Peyer's patch (tissue), 4 donors: ENCODE results near the gene A1CF.

ENCODE experiments used
- CTCF ChIP-seq, 6 experiments: fragments of 450-650 bp in 4 of 6; fragments of 200-600 bp in 2 of 6; sonication (generic) in 1 of 6; IDR thresholded peaks; one replicate each; pipeline ENCODE4 v1.5.1; 2017 to 2019; ENCODE audit warnings: antibody characterized with exemption in 6 of 6, mild to moderate bottlenecking in 3 of 6, moderate library complexity in 1 of 6
- POLR2A ChIP-seq, 2 donors: fragments of 450-650 bp; IDR thresholded peaks; one replicate each; pipeline ENCODE4 v1.5.1; 2017; ENCODE audit warnings: antibody characterized with exemption in 2 of 2, mild to moderate bottlenecking in 2 of 2, moderate library complexity in 2 of 2

GRCh38 chr10:50857579-50857978 lies 27.8 kb downstream of the A1CF start:
- TF ChIP-seq CTCF (IDR thresholded peaks at IDR 0.05) (no peak), POLR2A (IDR thresholded peaks at IDR 0.05) (no peak)
